Panc1 (cell line): Measurements from ENCODE around the gene ALPK3. TPM values are rescaled to one million over a fixed set of nuclear protein-coding genes. Genes with fewer than 3 reads are reported as not detected.

Experiments
- ATAC-seq: fragments of 200-7000 bp; cut with Tn5 transposase; 2 replicates; pipeline ENCODE4 v1.9.1; 2020; ENCODE audit warnings: mild to moderate bottlenecking, moderate library complexity
- BruUV-seq: library from RNA; stranded (reverse); fragments of 400-500 nt; replicated peaks from 2 replicates; lab custom pipeline; 2021; lab: Mats Ljungman, UMichigan
- CTCF ChIA-PET: fragments of 300-600 bp; sonication (Branson Sonifier 250); formaldehyde crosslinking; loops from one replicate; lab custom pipeline; 2022; ENCODE audit warnings: antibody characterized with exemption; lab: Charles Lee
- POLR2A ChIA-PET: fragments of 300-600 bp; sonication (Branson Sonifier 250); formaldehyde crosslinking; loops from one replicate; lab custom pipeline; 2022; ENCODE audit warnings: antibody characterized with exemption; lab: Charles Lee
- DNase-seq: peaks from one replicate; pipeline ENCODE4 v3.0.0-alpha.2; 2010; ENCODE audit warnings: low read depth, low spot score
- H3K27ac ChIP-seq: 2 replicates; pipeline ENCODE4 v1.5.1; 2011; ENCODE audit warnings: mild to moderate bottlenecking, low read length, inconsistent platforms
- H3K27me3 ChIP-seq: fragments of 200-500 bp; sonication (Bioruptor generic); 2 replicates; pipeline ENCODE4 v1.6.0; 2014; ENCODE audit warnings: low read length, inconsistent platforms; ENCODE audit not compliant: control insufficient read depth, insufficient read depth
- H3K36me3 ChIP-seq: fragments of 200-500 bp; sonication (Bioruptor generic); 2 replicates; pipeline ENCODE4 v1.5.1; 2014; ENCODE audit warnings: inconsistent platforms, mild to moderate bottlenecking, low read length, moderate library complexity; ENCODE audit not compliant: control insufficient read depth, insufficient read depth
- H3K4me1 ChIP-seq: 2 replicates; pipeline ENCODE4 v1.5.1; 2011; ENCODE audit warnings: inconsistent platforms, mild to moderate bottlenecking, low read length, moderate library complexity; ENCODE audit not compliant: control insufficient read depth, insufficient read depth
- H3K4me3 ChIP-seq, 2 experiments: 2 replicates each; pipeline ENCODE4 v1.5.1; 2011 to 2012; ENCODE audit warnings: low read depth in 2 of 2, low read length in 2 of 2, mild to moderate bottlenecking in 2 of 2, inconsistent platforms in 1 of 2, moderate library complexity in 1 of 2
- H3K9me3 ChIP-seq: fragments of 200-500 bp; sonication (Bioruptor generic); 2 replicates; pipeline ENCODE4 v1.5.1; 2014; ENCODE audit warnings: low read depth, mild to moderate bottlenecking, inconsistent platforms, low read length, moderate library complexity; ENCODE audit not compliant: control insufficient read depth, insufficient read depth
- POLR2AphosphoS5 ChIP-seq: IDR thresholded peaks from 2 replicates; pipeline ENCODE4 v1.6.1; 2012; ENCODE audit warnings: mild to moderate bottlenecking, low read depth, low read length, moderate library complexity
- SIN3A ChIP-seq: IDR thresholded peaks from 2 replicates; pipeline ENCODE4 v1.6.1; 2012; ENCODE audit warnings: low read depth, mild to moderate bottlenecking, low read length, moderate library complexity, borderline replicate concordance; ENCODE audit not compliant: insufficient read depth
- TCF7L2 ChIP-seq: IDR thresholded peaks from 2 replicates; pipeline ENCODE4 v1.6.1; 2011; ENCODE audit warnings: mild to moderate bottlenecking, low read depth, low read length, inconsistent platforms
- in situ Hi-C: cut with HindIII; loops from 2 replicates; pipeline ENCODE4 v1.10.0; 2016; ENCODE audit warnings: low sequenced_read_pairs, low pct_unique_long_range_greater_than_20kb
- intact Hi-C: fragments of 100-400 bp; cut with micrococcal nuclease; formaldehyde crosslinking; loops from one replicate; pipeline ENCODE4 v1.10.0; 2022; ENCODE audit not compliant: unreplicated experiment
- total RNA-seq: library from RNA; stranded (reverse); gene quantifications from one replicate; pipeline ENCODE4 v1.2.1, GENCODE V29; 2021; ENCODE audit not compliant: unreplicated experiment
- TF ChIP-seq, protein P1 (sequence below): fragments of 450-650 bp; IDR thresholded peaks from 2 replicates; pipeline ENCODE4 v1.5.1; 2017; ENCODE audit warnings: mild to moderate bottlenecking
- TF ChIP-seq, protein P2 (sequence below), 2 experiments: IDR thresholded peaks; 2 replicates each; pipeline ENCODE4 v1.6.1; 2011 to 2012; ENCODE audit warnings: low read depth in 2 of 2, control low read depth in 1 of 2, low read length in 1 of 2, mild to moderate bottlenecking in 1 of 2, moderate library complexity in 1 of 2; ENCODE audit not compliant: insufficient read depth in 1 of 2

Gene ALPK3
- total RNA-seq, 1 experiment from 2014 or later: 1.0 TPM

GRCh38 chr15:84885801-84886200, 68.6 kb downstream of the ALPK3 start:
- ChIA-PET CTCF (no interaction called here), POLR2A (no interaction called here)
- no peak overlapping the region for H3K27ac ChIP-seq
- in situ Hi-C loops: no loop called here
- H3K27me3 ChIP-seq: no peaks in the 10 kb centered on the region
- ATAC-seq: no peak
- DNase-seq: no peak
- H3K36me3 ChIP-seq: no peaks in the 10 kb centered on the region
- H3K4me3 ChIP-seq: no peak overlapping the region
- H3K4me1 ChIP-seq: no peaks in the 10 kb centered on the region
- no peaks in the 10 kb centered on the region for H3K9me3 ChIP-seq
- no peak for TF ChIP-seq POLR2AphosphoS5
- TF ChIP-seq, protein P1, sequence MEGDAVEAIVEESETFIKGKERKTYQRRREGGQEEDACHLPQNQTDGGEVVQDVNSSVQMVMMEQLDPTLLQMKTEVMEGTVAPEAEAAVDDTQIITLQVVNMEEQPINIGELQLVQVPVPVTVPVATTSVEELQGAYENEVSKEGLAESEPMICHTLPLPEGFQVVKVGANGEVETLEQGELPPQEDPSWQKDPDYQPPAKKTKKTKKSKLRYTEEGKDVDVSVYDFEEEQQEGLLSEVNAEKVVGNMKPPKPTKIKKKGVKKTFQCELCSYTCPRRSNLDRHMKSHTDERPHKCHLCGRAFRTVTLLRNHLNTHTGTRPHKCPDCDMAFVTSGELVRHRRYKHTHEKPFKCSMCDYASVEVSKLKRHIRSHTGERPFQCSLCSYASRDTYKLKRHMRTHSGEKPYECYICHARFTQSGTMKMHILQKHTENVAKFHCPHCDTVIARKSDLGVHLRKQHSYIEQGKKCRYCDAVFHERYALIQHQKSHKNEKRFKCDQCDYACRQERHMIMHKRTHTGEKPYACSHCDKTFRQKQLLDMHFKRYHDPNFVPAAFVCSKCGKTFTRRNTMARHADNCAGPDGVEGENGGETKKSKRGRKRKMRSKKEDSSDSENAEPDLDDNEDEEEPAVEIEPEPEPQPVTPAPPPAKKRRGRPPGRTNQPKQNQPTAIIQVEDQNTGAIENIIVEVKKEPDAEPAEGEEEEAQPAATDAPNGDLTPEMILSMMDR: no peak
- intact Hi-C loops: no loop called here
- no TSS peak for BruUV-seq

DNA sequence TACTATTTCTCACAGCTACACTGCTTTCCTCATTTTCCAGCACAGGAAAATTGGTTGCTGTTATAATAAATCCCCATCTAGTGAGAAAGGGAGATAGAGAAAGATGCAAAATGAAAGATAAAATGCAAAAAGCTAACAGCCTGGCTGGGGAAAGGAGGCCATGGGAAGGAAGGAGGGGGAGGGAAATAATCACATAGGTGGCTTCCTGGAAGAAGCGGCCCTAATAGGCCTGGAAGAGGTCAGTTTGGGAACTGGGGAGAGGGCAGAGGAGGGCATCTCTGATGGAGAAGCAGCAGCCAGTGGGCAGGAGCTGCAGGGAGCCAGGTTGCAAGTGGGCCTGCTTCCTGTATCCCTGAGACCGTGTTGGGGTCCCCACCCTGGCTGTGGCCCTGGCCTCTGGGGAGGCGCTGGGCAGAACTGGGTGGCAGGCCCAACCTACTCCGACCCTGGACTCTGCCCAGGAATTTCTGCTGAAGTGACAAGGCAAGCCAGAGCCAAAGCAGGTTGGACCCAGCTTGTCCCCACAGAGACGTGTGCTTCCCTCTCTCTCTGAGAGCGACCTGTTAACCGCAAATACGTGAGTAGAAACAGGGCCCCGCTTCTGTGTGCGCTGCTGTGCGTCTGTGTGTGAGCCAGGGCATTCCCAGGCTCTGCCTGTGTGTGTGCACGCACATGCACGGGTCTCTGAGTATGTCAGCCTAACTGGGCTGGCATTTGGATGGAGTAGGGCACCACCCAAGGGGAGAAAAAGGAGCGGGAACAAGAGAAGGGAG, 69.2 kb downstream of the ALPK3 start:
- Histone ChIP-seq H3K27me3 (no peaks in the 10 kb centered on the region), H3K36me3 (no peaks in the 10 kb centered on the region), H3K4me3 (no peak overlapping the region), H3K4me1 (no peaks in the 10 kb centered on the region), H3K9me3 (no peaks in the 10 kb centered on the region), H3K27ac (no peak overlapping the region)
- BruUV-seq: no TSS peak
- ATAC-seq (no peak), DNase-seq (no peak)
- ChIA-PET CTCF (no interaction called here), POLR2A (no interaction called here)
- TF ChIP-seq SIN3A: no peak
- in situ Hi-C loops: no loop called here
- intact Hi-C loops: no loop called here

- Histone ChIP-seq H3K4me3 (no peak overlapping the region), H3K9me3 (no peaks in the 10 kb centered on the region), H3K27ac (no peak overlapping the region), H3K4me1 (no peaks in the 10 kb centered on the region), H3K27me3 (no peaks in the 10 kb centered on the region), H3K36me3 (no peaks in the 10 kb centered on the region)
- intact Hi-C loops: no loop called here
- in situ Hi-C loops: no loop called here
- ChIA-PET POLR2A (no interaction called here), CTCF (no interaction called here)
- TF ChIP-seq, protein P2, sequence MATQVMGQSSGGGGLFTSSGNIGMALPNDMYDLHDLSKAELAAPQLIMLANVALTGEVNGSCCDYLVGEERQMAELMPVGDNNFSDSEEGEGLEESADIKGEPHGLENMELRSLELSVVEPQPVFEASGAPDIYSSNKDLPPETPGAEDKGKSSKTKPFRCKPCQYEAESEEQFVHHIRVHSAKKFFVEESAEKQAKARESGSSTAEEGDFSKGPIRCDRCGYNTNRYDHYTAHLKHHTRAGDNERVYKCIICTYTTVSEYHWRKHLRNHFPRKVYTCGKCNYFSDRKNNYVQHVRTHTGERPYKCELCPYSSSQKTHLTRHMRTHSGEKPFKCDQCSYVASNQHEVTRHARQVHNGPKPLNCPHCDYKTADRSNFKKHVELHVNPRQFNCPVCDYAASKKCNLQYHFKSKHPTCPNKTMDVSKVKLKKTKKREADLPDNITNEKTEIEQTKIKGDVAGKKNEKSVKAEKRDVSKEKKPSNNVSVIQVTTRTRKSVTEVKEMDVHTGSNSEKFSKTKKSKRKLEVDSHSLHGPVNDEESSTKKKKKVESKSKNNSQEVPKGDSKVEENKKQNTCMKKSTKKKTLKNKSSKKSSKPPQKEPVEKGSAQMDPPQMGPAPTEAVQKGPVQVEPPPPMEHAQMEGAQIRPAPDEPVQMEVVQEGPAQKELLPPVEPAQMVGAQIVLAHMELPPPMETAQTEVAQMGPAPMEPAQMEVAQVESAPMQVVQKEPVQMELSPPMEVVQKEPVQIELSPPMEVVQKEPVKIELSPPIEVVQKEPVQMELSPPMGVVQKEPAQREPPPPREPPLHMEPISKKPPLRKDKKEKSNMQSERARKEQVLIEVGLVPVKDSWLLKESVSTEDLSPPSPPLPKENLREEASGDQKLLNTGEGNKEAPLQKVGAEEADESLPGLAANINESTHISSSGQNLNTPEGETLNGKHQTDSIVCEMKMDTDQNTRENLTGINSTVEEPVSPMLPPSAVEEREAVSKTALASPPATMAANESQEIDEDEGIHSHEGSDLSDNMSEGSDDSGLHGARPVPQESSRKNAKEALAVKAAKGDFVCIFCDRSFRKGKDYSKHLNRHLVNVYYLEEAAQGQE (IDR thresholded peaks at IDR 0.05; ENCODE audit: insufficient read depth in 1 of 2, low read depth in 2 of 2, low read length in 1 of 2): no peak
- TF ChIP-seq TCF7L2 (no peak), POLR2AphosphoS5 (no peak), SIN3A (no peak)
- TF ChIP-seq, protein P1: no peak
- BruUV-seq: no TSS peak
- ATAC-seq: no peak
- no peak for DNase-seq
These were observed 69.8 kb downstream of the ALPK3 start for GRCh38 chr15:84886984-84887299.
